Gastrocnemius medialis (tissue), 4 donors: ENCODE results near the gene ADGRB3. TPM values are rescaled to one million over a fixed set of nuclear protein-coding genes. Genes with fewer than 3 reads are reported as not detected.
"Not testable (repeated sequence)": the region's sequence is repeated elsewhere in the genome, so short reads cannot be mapped to it uniquely, and the experiment has no call there.

Experiments used
- ATAC-seq, 2 donors: fragments of 150-250 bp; one replicate each; pipeline ENCODE4 v1.9.1; 2016
- DNase-seq, 2 donors: peaks; one replicate each; pipeline ENCODE4 v3.0.0-alpha.2; 2019
- H3K27ac ChIP-seq, 4 donors: fragments of 200-600 bp; sonication (generic); 1 replicate in 1 of 4; 2 replicates in 3 of 4; pipeline ENCODE4 v1.5.1; 2016 to 2018; ENCODE audit warnings: mild to moderate bottlenecking in 2 of 4, moderate library complexity in 1 of 4
- H3K27me3 ChIP-seq, 3 donors: fragments of 200-600 bp; sonication (generic) in 2 of 3; 1 replicate in 1 of 3; 2 replicates in 2 of 3; pipeline versions ENCODE4 v1.5.1 to v1.6.0; 2016 to 2019; ENCODE audit warnings: mild to moderate bottlenecking in 1 of 3, moderate library complexity in 1 of 3
- H3K36me3 ChIP-seq, 2 donors: fragments of 200-600 bp; sonication (generic) in 1 of 2; one replicate each; pipeline ENCODE4 v1.5.1; 2017 to 2018
- H3K4me1 ChIP-seq, 2 donors: fragments of 200-600 bp; sonication (generic) in 1 of 2; one replicate each; pipeline ENCODE4 v1.5.1; 2016 to 2017; ENCODE audit warnings: mild to moderate bottlenecking in 2 of 2
- H3K4me3 ChIP-seq, 4 donors: fragments of 200-600 bp; sonication (generic) in 3 of 4; 1 replicate in 1 of 4; 2 replicates in 3 of 4; pipeline ENCODE4 v1.5.1; 2016 to 2019; ENCODE audit warnings: mild to moderate bottlenecking in 2 of 4
- H3K9me3 ChIP-seq, 3 donors: fragments of 200-600 bp; sonication (generic) in 2 of 3; 1 replicate in 1 of 3; 2 replicates in 2 of 3; pipeline ENCODE4 v1.5.1; 2016 to 2019
- CTCF ChIP-seq, 5 experiments: fragments of 450-650 bp in 3 of 5; fragments of 200-600 bp in 2 of 5; sonication (generic) in 2 of 5; IDR thresholded peaks in 4 of 5; conservative IDR thresholded peaks in 1 of 5; 1 replicate in 4 of 5; 2 replicates in 1 of 5; pipeline ENCODE4 v1.5.1; 2016 to 2019; ENCODE audit warnings: antibody characterized with exemption in 5 of 5, mild to moderate bottlenecking in 3 of 5, moderate library complexity in 3 of 5
- POLR2A ChIP-seq, 2 donors: fragments of 450-650 bp; IDR thresholded peaks; one replicate each; pipeline ENCODE4 v1.6.1; 2017; ENCODE audit warnings: antibody characterized with exemption in 2 of 2, mild to moderate bottlenecking in 2 of 2, moderate library complexity in 2 of 2
- in situ Hi-C, 4 donors: fragments of 200-750 bp; cut with MboI; loops; one replicate each; pipeline versions ENCODE4 v1.15.0 to v1.8.0; 2017; ENCODE audit warnings: low sequenced_read_pairs in 4 of 4
- intact Hi-C: fragments of 100-400 bp; cut with DNase I; formaldehyde crosslinking; loops from one replicate; pipeline ENCODE4 v1.15.1; 2023; ENCODE audit warnings: low total_unique reads
- total RNA-seq, 4 donors: library from RNA; depleted of rRNA; stranded (reverse); fragments of >200 nt; gene quantifications; one replicate each; pipeline versions ENCODE4 v1.1.0 to v1.2.3, GENCODE V29; 2016

Gene ADGRB3
- total RNA-seq, 4 donors from 2014 or later: 0.56 to 0.58 (median 0.58) TPM; not detected in 1

- in situ Hi-C loops: no loop called here
Observed at GRCh38 chr6:69424581-69424980, 789.5 kb downstream of the ADGRB3 start.

GRCh38 chr6:69427882-69428281 is 792.8 kb downstream of the ADGRB3 start:
- TF ChIP-seq POLR2A (IDR thresholded peaks at IDR 0.05) (no peak), CTCF (IDR thresholded peaks at IDR 0.05 in 4 of 5, conservative IDR thresholded peaks at IDR 0.05 in 1 of 5) (no peak)
- Histone ChIP-seq H3K27ac (no peak overlapping the region), H3K27me3 (no peaks in the 10 kb centered on the region), H3K4me3 (no peak overlapping the region), H3K36me3 (no peaks in the 10 kb centered on the region), H3K4me1 (no peaks in the 10 kb centered on the region), H3K9me3 (no peaks in the 10 kb centered on the region)
- ATAC-seq (no peak), DNase-seq (no peak)
- in situ Hi-C loops (no loop called here), intact Hi-C loops (no loop called here)

More at GRCh38 chr6:69424581-69424980, 789.5 kb downstream of the ADGRB3 start:
- no peak for ATAC-seq
- no peak for TF ChIP-seq POLR2A (IDR thresholded peaks at IDR 0.05)
- no peak for TF ChIP-seq CTCF (IDR thresholded peaks at IDR 0.05 in 4 of 5, conservative IDR thresholded peaks at IDR 0.05 in 1 of 5)
- DNase-seq: no peak
- no peak overlapping the region for H3K4me3 ChIP-seq
- no peaks in the 10 kb centered on the region for H3K36me3 ChIP-seq
- no peak overlapping the region for H3K27ac ChIP-seq
- intact Hi-C loops: no loop called here
- no peaks in the 10 kb centered on the region for H3K27me3 ChIP-seq
- no peaks in the 10 kb centered on the region for H3K9me3 ChIP-seq
- no peaks in the 10 kb centered on the region for H3K4me1 ChIP-seq

DNA sequence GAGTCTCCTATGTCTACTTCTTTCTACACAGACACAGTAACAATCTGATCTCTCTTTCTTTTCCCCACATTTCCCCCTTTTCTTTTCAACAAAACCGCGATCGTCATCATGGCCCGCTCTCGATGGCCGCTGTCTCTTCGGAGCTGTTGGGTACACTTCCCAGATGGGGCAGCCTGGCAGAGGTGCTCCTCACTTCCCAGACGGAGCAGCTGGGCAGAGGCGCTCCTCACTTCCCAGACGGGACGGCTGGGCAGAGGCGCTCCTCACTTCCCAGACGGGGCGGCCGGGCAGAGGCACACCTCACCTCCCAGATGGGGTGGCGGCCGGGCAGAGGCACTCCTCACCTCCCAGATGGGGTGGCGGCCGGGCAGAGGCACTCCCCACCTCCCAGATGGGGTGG is 797.1 kb downstream of the ADGRB3 start:
- H3K27me3 ChIP-seq, H3K27ac ChIP-seq, in situ Hi-C loops, DNase-seq, H3K4me3 ChIP-seq, H3K4me1 ChIP-seq, ATAC-seq, intact Hi-C loops, H3K9me3 ChIP-seq, H3K36me3 ChIP-seq: not testable (repeated sequence)

GRCh38 chr6:69433116-69433515 is 798.0 kb downstream of the ADGRB3 start:
- in situ Hi-C loops, ATAC-seq, H3K27me3 ChIP-seq, H3K4me1 ChIP-seq, H3K27ac ChIP-seq, H3K9me3 ChIP-seq, H3K36me3 ChIP-seq, DNase-seq, H3K4me3 ChIP-seq, intact Hi-C loops: not testable (repeated sequence)

GRCh38 chr6:69438113-69438512 is 803.0 kb downstream of the ADGRB3 start:
- no peak for DNase-seq
- Histone ChIP-seq H3K36me3 (no peaks in the 10 kb centered on the region), H3K4me3 (no peak overlapping the region), H3K27me3 (no peaks in the 10 kb centered on the region), H3K4me1 (no peaks in the 10 kb centered on the region), H3K9me3 (no peaks in the 10 kb centered on the region), H3K27ac (no peak overlapping the region)
- ATAC-seq: no peak
- intact Hi-C loops (no loop called here), in situ Hi-C loops (no loop called here)
- TF ChIP-seq POLR2A (IDR thresholded peaks at IDR 0.05) (no peak), CTCF (IDR thresholded peaks at IDR 0.05 in 4 of 5, conservative IDR thresholded peaks at IDR 0.05 in 1 of 5) (no peak)
